ENCODE data around the gene PTPRR. TPM values are rescaled to one million over a fixed set of nuclear protein-coding genes. Genes with fewer than 3 reads are reported as not detected.

The PTPRR gene
- total and polyA plus RNA-seq, 2 donors from 2014 or later: 0.50 to 0.86 TPM

DNA sequence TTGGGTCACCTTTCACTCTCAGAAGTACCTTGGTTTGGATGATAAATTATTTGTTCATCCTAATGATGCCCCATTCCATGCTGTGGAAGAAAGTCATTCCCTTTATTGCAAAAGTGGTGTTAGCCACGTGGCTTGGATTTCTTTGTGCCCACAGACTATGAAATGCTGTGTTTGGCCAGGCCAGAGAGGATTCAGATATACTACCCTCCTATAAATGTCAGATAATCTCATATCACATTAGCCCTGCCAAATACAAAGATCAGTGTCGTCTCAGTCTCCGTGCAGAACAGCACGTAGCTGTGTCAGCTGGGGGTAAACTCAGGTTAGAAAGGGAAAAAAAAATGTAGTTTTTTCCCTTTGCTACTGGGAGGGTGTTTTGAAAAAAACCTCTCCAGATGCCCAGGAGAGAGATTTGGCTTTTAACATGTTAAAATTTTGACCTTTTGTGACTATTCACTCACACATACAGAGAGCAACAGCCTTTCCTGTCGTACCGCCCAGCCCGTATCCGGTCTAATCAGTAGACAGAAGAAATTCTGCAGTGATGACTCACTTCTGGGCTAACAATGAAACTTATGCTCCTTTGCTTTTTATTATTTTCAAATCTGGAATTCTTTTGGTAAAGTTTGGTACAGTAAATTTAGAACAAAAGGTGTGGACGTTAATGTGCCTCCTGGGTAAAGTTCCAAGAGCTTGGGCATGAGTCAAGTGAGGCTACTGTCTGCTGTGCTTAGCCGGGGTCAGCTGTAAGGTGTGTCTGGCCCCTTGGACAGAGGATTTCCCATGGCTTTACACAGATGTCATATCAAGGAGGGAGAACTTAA is 274.8 kb downstream of the PTPRR start:
- no peaks in the 10 kb centered on the region for H3K9me3 ChIP-seq (ENCODE audit: control insufficient read depth in 2 of 3, insufficient read depth in 1 of 3, low read length in 3 of 3)
- peak overlapping the region; percentile 28 to 67 for H3K27ac ChIP-seq (ENCODE audit: low read depth in 2 of 2, low read length in 2 of 2)
- H3K36me3 ChIP-seq (ENCODE audit: control insufficient read depth in 2 of 3, insufficient read depth in 3 of 3, low read length in 3 of 3): no peaks in the 10 kb centered on the region
- peaks cover 0 to 3% (median 3%) of the 10 kb centered on the region in 3 donors for H3K4me1 ChIP-seq (ENCODE audit: control insufficient read depth in 2 of 3, insufficient read depth in 2 of 3, low read depth in 1 of 3, low read length in 3 of 3)
- H3K27me3 ChIP-seq (ENCODE audit: control insufficient read depth, insufficient read depth, low read length): no peaks in the 10 kb centered on the region
- FAIRE-seq (peak; percentile 88), DNase-seq (peak in 3 of 5 donors; percentile 24 to 84 (median 65))
- intact Hi-C loops (cut with DNase I): no loop called here
- H3K4me3 ChIP-seq (ENCODE audit: low read length in 3 of 3): no peak overlapping the region
- TF ChIP-seq, protein P1, sequence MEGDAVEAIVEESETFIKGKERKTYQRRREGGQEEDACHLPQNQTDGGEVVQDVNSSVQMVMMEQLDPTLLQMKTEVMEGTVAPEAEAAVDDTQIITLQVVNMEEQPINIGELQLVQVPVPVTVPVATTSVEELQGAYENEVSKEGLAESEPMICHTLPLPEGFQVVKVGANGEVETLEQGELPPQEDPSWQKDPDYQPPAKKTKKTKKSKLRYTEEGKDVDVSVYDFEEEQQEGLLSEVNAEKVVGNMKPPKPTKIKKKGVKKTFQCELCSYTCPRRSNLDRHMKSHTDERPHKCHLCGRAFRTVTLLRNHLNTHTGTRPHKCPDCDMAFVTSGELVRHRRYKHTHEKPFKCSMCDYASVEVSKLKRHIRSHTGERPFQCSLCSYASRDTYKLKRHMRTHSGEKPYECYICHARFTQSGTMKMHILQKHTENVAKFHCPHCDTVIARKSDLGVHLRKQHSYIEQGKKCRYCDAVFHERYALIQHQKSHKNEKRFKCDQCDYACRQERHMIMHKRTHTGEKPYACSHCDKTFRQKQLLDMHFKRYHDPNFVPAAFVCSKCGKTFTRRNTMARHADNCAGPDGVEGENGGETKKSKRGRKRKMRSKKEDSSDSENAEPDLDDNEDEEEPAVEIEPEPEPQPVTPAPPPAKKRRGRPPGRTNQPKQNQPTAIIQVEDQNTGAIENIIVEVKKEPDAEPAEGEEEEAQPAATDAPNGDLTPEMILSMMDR (IDR thresholded peaks at IDR 0.05; ENCODE audit: borderline replicate concordance, extremely low read depth, insufficient read depth): no peak
- no peak overlapping the region for H3K9ac ChIP-seq (ENCODE audit: low read length in 3 of 3)

DNA sequence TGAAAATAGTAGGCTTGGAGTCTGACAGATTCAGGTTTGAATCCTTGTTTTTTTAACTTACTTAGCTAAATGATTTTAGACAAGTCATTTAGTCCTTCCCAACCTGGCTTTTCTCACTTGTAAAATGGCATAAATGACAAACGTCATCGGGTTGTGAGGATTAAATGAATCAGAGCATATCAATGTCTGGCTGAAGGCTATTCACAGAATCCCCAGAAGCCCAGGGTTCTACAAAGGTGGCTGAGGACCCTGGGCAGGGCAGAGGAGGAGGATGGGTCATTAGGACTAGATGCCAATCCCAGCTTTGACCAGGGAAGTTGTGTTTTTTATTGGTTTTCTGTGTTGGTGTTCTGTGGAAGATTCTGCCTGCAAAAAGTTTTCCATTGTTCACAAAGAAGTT is 275.7 kb downstream of the PTPRR start:
- H3K27me3 ChIP-seq (ENCODE audit: control insufficient read depth, insufficient read depth, low read length): no peaks in the 10 kb centered on the region
- H3K27ac ChIP-seq (ENCODE audit: low read depth in 2 of 2, low read length in 2 of 2): no peak overlapping the region
- intact Hi-C loops (cut with DNase I): no loop called here
- H3K36me3 ChIP-seq (ENCODE audit: control insufficient read depth in 2 of 3, insufficient read depth in 3 of 3, low read length in 3 of 3): no peaks in the 10 kb centered on the region
- H3K4me1 ChIP-seq (ENCODE audit: control insufficient read depth in 2 of 3, insufficient read depth in 2 of 3, low read depth in 1 of 3, low read length in 3 of 3): peaks cover 0 to 3% (median 3%) of the 10 kb centered on the region in 3 donors
- H3K9me3 ChIP-seq (ENCODE audit: control insufficient read depth in 2 of 3, insufficient read depth in 1 of 3, low read length in 3 of 3): no peaks in the 10 kb centered on the region
- no peak overlapping the region for H3K9ac ChIP-seq (ENCODE audit: low read length in 3 of 3)
- no peak for DNase-seq
- no peak overlapping the region for H3K4me3 ChIP-seq (ENCODE audit: low read length in 3 of 3)
- TF ChIP-seq, protein P1 (IDR thresholded peaks at IDR 0.05; ENCODE audit: borderline replicate concordance, extremely low read depth, insufficient read depth): no peak
- no peak for FAIRE-seq

DNA sequence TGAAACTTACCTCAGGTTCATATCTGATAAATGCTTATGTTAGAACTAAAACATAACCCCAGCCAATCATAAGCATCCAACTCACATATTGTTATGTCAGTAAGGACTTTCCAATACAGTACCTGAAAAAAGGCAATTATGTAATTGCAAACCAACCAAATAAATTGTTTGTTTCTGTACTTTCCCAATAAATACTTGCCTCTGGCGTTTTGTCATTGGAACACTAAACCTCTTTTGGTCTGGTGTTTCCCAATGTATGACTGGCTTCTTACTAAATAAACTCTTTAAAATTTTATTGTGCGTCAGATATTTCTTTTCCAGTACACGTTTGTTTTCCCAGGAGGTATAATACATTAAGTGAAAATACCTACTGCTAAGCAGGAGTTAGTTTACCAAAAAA is 276.6 kb downstream of the PTPRR start:
- H3K9me3 ChIP-seq (ENCODE audit: control insufficient read depth in 2 of 3, insufficient read depth in 1 of 3, low read length in 3 of 3): no peaks in the 10 kb centered on the region
- H3K9ac ChIP-seq (ENCODE audit: low read length in 3 of 3): no peak overlapping the region
- H3K27ac ChIP-seq (ENCODE audit: low read depth in 2 of 2, low read length in 2 of 2): no peak overlapping the region
- TF ChIP-seq, protein P1 (IDR thresholded peaks at IDR 0.05; ENCODE audit: borderline replicate concordance, extremely low read depth, insufficient read depth): no peak
- H3K4me1 ChIP-seq (ENCODE audit: control insufficient read depth in 2 of 3, insufficient read depth in 2 of 3, low read depth in 1 of 3, low read length in 3 of 3): peaks cover 0 to 3% (median 3%) of the 10 kb centered on the region in 3 donors
- H3K36me3 ChIP-seq (ENCODE audit: control insufficient read depth in 2 of 3, insufficient read depth in 3 of 3, low read length in 3 of 3): no peaks in the 10 kb centered on the region
- DNase-seq (no peak), FAIRE-seq (no peak)
- intact Hi-C loops (cut with DNase I): no loop called here
- H3K4me3 ChIP-seq (ENCODE audit: low read length in 3 of 3): no peak overlapping the region
- no peaks in the 10 kb centered on the region for H3K27me3 ChIP-seq (ENCODE audit: control insufficient read depth, insufficient read depth, low read length)

Data from kidney (tissue), 14 donors.